Stomach (tissue), 4 donors: Measurements from ENCODE around the gene TMEM132D.

Experiments
- CTCF ChIP-seq, 7 experiments: fragments of 450-650 bp in 4 of 7; fragments of 200-600 bp in 3 of 7; sonication (generic) in 3 of 7; IDR thresholded peaks; one replicate each; pipeline ENCODE4 v1.5.1; 2016 to 2019; ENCODE audit warnings: antibody characterized with exemption in 7 of 7, control low read depth in 2 of 7, mild to moderate bottlenecking in 1 of 7
- EP300 ChIP-seq: sonication (generic); formaldehyde crosslinking; IDR thresholded peaks from one replicate; pipeline ENCODE4 v1.6.1; 2017; ENCODE audit warnings: antibody characterized with exemption
- POLR2A ChIP-seq, 4 donors: fragments of 450-650 bp; IDR thresholded peaks; one replicate each; pipeline ENCODE4 v1.6.1; 2016; ENCODE audit warnings: antibody characterized with exemption in 4 of 4, control low read depth in 2 of 4, mild to moderate bottlenecking in 1 of 4, moderate library complexity in 1 of 4

GRCh38 chr12:129423041-129423580 is 480.7 kb downstream of the TMEM132D start:
- TF ChIP-seq CTCF (IDR thresholded peaks at IDR 0.05) (no peak), POLR2A (IDR thresholded peaks at IDR 0.05) (no peak), EP300 (no peak)
